ENCODE data around the gene ARID3A.
"Not testable (repeated sequence)": the region's sequence is repeated elsewhere in the genome, so short reads cannot be mapped to it uniquely, and the experiment has no call there.

ARID3A gene

GRCh38 chr19:1019980-1020867 is 94.4 kb downstream of the ARID3A start:
- DNase-seq, result no peak

DNA sequence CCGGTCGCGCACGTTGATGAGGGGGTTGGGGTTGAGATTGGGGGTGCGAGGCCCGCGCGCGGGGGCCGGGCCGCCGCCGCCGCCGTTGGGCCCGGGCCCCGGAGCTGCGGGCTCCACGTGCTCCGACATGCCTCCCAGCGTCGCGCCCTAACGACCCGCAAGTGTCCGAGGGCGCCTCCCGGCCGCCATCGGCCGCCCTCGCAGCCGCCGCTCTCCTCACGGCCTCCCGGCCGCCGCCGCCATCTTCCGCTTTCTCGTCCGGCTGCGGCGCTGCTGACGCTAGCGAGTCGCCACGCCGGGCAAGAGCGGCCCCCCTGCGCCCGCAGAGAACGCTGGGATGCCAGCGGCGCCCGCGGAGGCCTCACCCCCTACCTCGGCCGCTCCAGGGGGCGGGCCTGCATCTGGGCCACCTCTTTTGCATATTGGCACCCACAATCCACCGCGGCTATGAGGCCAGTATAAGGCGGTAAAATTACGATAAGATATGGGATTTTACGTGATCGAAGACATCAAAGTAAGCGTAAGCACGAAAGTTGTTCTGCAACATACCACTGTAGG is 95.1 kb downstream of the ARID3A start, which contains the start of gene TMEM259:
Gene TMEM259 (minus strand): TSS at position 256 of the 558 bp plus-strand sequence. CDS start 127 bp downstream, at position 129.
- DNase-seq, result peak; percentile 91 to 97 (median 96)

DNA sequence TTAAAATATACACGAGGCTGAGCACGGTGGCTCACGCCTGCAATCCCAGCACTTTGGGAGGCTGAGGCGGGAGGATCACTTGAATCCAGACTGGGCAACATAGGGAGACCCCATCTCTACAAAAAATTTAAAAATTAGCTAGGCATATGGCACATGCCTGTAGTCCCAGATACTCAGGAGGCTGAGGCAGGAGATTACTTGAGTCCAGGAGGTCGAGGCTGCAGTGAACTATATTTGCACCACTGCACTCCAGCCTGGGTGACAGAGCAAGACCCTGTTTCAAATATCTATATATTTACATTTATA is 98.0 kb downstream of the ARID3A start:
- not testable (repeated sequence) for DNase-seq

- DNase-seq, result not testable (repeated sequence)
Observed at GRCh38 chr19:1025080-1025479, 99.2 kb downstream of the ARID3A start.
